ENCODE data around the gene PNPLA3. TPM values are rescaled to one million over a fixed set of nuclear protein-coding genes. Genes with fewer than 3 reads are reported as not detected.

The PNPLA3 gene
- total RNA-seq, 4 donors from 2014 or later = 0.58 to 1.3 TPM; not detected in 2

GRCh38 chr22:43883012-43883661 lies 40.5 kb upstream of the PNPLA3 start:
- Histone ChIP-seq H3K4me1 (no peaks in the 10 kb centered on the region), H3K36me3 (no peaks in the 10 kb centered on the region)
- TF ChIP-seq CTCF (IDR thresholded peaks at IDR 0.05) (no peak), POLR2A (IDR thresholded peaks at IDR 0.05) (no peak)

GRCh38 chr22:43883719-43884415 lies 39.7 kb upstream of the PNPLA3 start:
- intact Hi-C loops (cut with DNase I; ENCODE audit: low total_unique reads) = no loop called here
- no peak for TF ChIP-seq CTCF (IDR thresholded peaks at IDR 0.05)
- no peak for TF ChIP-seq POLR2A (IDR thresholded peaks at IDR 0.05)
- DNase-seq = no peak

More at GRCh38 chr22:43883012-43883661, 40.5 kb upstream of the PNPLA3 start:
- no peaks in the 10 kb centered on the region for H3K27me3 ChIP-seq
- H3K9me3 ChIP-seq = no peaks in the 10 kb centered on the region
- no peak overlapping the region for H3K4me3 ChIP-seq
- intact Hi-C loops (cut with DNase I; ENCODE audit: low total_unique reads) = no loop called here
- DNase-seq = no peak
- no peak overlapping the region for H3K27ac ChIP-seq

GRCh38 chr22:43884600-43885318 lies 38.8 kb upstream of the PNPLA3 start:
- Histone ChIP-seq H3K9me3 (no peaks in the 10 kb centered on the region), H3K4me3 (no peak overlapping the region), H3K27ac (no peak overlapping the region), H3K4me1 (no peaks in the 10 kb centered on the region), H3K27me3 (no peaks in the 10 kb centered on the region), H3K36me3 (no peaks in the 10 kb centered on the region)
- DNase-seq = peak in 1 of 2 donors; percentile 28
- TF ChIP-seq CTCF (IDR thresholded peaks at IDR 0.05) (peak; percentile 32 to 44 (median 36)), POLR2A (IDR thresholded peaks at IDR 0.05) (no peak)
- intact Hi-C loops (cut with DNase I; ENCODE audit: low total_unique reads) = no loop called here

More at GRCh38 chr22:43883719-43884415, 39.7 kb upstream of the PNPLA3 start:
- no peaks in the 10 kb centered on the region for H3K4me1 ChIP-seq
- no peak overlapping the region for H3K4me3 ChIP-seq
- H3K36me3 ChIP-seq = no peaks in the 10 kb centered on the region
- no peaks in the 10 kb centered on the region for H3K9me3 ChIP-seq
- no peak overlapping the region for H3K27ac ChIP-seq
- no peaks in the 10 kb centered on the region for H3K27me3 ChIP-seq

GRCh38 chr22:43885319-43885671 lies 38.3 kb upstream of the PNPLA3 start:
- intact Hi-C loops (cut with DNase I; ENCODE audit: low total_unique reads) = no loop called here
- Histone ChIP-seq H3K4me1 (no peaks in the 10 kb centered on the region), H3K36me3 (no peaks in the 10 kb centered on the region), H3K27me3 (peaks cover 0 to 4% of the 10 kb centered on the region in 2 donors), H3K9me3 (no peaks in the 10 kb centered on the region), H3K27ac (no peak overlapping the region), H3K4me3 (no peak overlapping the region)
- peak in 1 of 4 experiments; percentile 3 for TF ChIP-seq CTCF (IDR thresholded peaks at IDR 0.05)
- no peak for TF ChIP-seq POLR2A (IDR thresholded peaks at IDR 0.05)
- DNase-seq = no peak

GRCh38 chr22:43885786-43886185 lies 37.8 kb upstream of the PNPLA3 start:
- intact Hi-C loops (cut with DNase I; ENCODE audit: low total_unique reads) = no loop called here
- no peaks in the 10 kb centered on the region for H3K36me3 ChIP-seq
- no peaks in the 10 kb centered on the region for H3K4me1 ChIP-seq
- no peak for DNase-seq
- H3K9me3 ChIP-seq = no peaks in the 10 kb centered on the region
- no peak overlapping the region for H3K4me3 ChIP-seq
- H3K27ac ChIP-seq = no peak overlapping the region
- no peak for TF ChIP-seq CTCF (IDR thresholded peaks at IDR 0.05)
- no peak for TF ChIP-seq POLR2A (IDR thresholded peaks at IDR 0.05)
- H3K27me3 ChIP-seq = peaks cover 3 to 9% of the 10 kb centered on the region in 2 donors

All from uterus (tissue), 4 donors.